ENCODE measurements around the gene MED28.

DNA sequence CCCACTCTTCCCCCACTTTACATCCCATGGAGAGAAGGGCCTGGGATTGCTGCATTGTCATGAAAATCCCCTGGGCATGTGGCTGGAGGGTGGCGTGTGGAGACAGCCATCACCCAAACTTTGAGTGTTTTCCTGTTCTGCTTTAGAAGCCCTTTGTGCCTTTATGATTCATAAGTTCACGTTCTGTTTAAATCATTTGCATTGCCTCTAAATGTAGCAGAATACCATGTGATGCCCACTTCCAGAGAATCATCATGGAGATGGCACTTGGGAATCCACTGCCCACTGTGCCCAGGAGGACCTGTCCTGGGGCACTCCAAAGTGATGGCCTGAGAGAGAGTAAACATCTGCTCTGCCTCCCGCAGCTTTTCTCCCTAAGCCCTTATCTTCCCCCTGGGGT is 52.8 kb downstream of the MED28 start:
- no peak for TF ChIP-seq POLR2A (IDR thresholded peaks at IDR 0.05)
- TF ChIP-seq, protein P1, sequence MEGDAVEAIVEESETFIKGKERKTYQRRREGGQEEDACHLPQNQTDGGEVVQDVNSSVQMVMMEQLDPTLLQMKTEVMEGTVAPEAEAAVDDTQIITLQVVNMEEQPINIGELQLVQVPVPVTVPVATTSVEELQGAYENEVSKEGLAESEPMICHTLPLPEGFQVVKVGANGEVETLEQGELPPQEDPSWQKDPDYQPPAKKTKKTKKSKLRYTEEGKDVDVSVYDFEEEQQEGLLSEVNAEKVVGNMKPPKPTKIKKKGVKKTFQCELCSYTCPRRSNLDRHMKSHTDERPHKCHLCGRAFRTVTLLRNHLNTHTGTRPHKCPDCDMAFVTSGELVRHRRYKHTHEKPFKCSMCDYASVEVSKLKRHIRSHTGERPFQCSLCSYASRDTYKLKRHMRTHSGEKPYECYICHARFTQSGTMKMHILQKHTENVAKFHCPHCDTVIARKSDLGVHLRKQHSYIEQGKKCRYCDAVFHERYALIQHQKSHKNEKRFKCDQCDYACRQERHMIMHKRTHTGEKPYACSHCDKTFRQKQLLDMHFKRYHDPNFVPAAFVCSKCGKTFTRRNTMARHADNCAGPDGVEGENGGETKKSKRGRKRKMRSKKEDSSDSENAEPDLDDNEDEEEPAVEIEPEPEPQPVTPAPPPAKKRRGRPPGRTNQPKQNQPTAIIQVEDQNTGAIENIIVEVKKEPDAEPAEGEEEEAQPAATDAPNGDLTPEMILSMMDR (IDR thresholded peaks at IDR 0.05) = no peak

All from body of pancreas (tissue), 4 donors.